22Rv1 (cell line): Measurements from ENCODE around the gene TMEM88.

Source experiments
- CTCF ChIP-seq: fragments of 450-650 bp; IDR thresholded peaks from 2 replicates; pipeline ENCODE4 v1.5.1; 2017; ENCODE audit warnings: mild to moderate bottlenecking
- ZFX ChIP-seq: fragments of 450-650 bp; IDR thresholded peaks from 2 replicates; pipeline ENCODE4 v1.6.1; 2017; ENCODE audit warnings: antibody characterized with exemption, borderline replicate concordance

DNA sequence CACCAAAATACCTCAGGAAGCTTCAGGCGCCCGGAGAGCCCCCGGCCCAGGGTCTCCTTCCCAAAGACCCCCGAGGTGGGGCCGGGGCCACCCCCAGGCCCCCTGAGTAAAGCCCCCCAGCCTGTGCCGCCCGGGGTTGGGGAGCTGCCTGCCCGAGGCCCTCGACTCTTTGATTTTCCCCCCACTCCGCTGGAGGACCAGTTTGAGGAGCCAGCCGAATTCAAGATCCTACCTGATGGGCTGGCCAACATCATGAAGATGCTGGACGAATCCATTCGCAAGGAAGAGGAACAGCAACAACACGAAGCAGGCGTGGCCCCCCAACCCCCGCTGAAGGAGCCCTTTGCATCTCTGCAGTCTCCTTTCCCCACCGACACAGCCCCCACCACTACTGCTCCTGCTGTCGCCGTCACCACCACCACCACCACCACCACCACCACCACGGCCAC, 6.7 kb upstream of the TMEM88 start:
- no peak for TF ChIP-seq CTCF
- no peak for TF ChIP-seq ZFX
